Esophagus squamous epithelium (tissue), 5 donors: ENCODE measurements around the gene EVI5. TPM values are rescaled to one million over a fixed set of nuclear protein-coding genes. Genes with fewer than 3 reads are reported as not detected.

Source experiments
- DNase-seq: peaks from one replicate; lab custom pipeline; 2025; lab: John Stamatoyannopoulos, UW
- H3K27ac ChIP-seq, 4 donors: fragments of 200-600 bp; sonication (generic); one replicate each; pipeline ENCODE4 v1.5.1; 2016 to 2019; ENCODE audit warnings: mild to moderate bottlenecking in 1 of 4
- H3K27me3 ChIP-seq, 4 donors: fragments of 200-600 bp; sonication (generic); 1 replicate in 3 of 4; 2 replicates in 1 of 4; pipeline versions ENCODE4 v1.5.1 to v1.6.0; 2017 to 2021; ENCODE audit warnings: antibody characterized with exemption in 1 of 4
- H3K36me3 ChIP-seq, 3 donors: fragments of 200-600 bp; sonication (generic); one replicate each; pipeline ENCODE4 v1.5.1; 2016 to 2019
- H3K4me1 ChIP-seq, 3 donors: fragments of 200-600 bp; sonication (generic); one replicate each; pipeline ENCODE4 v1.5.1; 2017 to 2019
- H3K4me3 ChIP-seq, 4 donors: fragments of 200-600 bp; sonication (generic); 1 replicate in 3 of 4; 2 replicates in 1 of 4; pipeline ENCODE4 v1.5.1; 2016 to 2019; ENCODE audit warnings: mild to moderate bottlenecking in 2 of 4, moderate library complexity in 1 of 4
- H3K9me3 ChIP-seq, 3 donors: fragments of 200-600 bp; sonication (generic); one replicate each; pipeline ENCODE4 v1.5.1; 2016 to 2019
- POLR2A ChIP-seq, 4 donors: fragments of 450-650 bp; IDR thresholded peaks; one replicate each; pipeline ENCODE4 v1.6.1; 2017; ENCODE audit warnings: antibody characterized with exemption in 4 of 4, mild to moderate bottlenecking in 4 of 4, moderate library complexity in 3 of 4
- WGBS, 2 donors: methylation state at CpG; one replicate each; pipeline ENCODE4 v1.1.5; 2018; 5-methylcytosine and 5-hydroxymethylcytosine counted together
- intact Hi-C: fragments of 100-400 bp; cut with DNase I; formaldehyde crosslinking; loops from one replicate; pipeline ENCODE4 v1.15.0; 2022
- total RNA-seq, 4 donors: library from RNA; depleted of rRNA; stranded (reverse); fragments of >200 nt; gene quantifications; one replicate each; pipeline ENCODE4 v1.1.0, GENCODE V29; 2016
- TF ChIP-seq, protein P1 (sequence below), 6 experiments: fragments of 450-650 bp in 4 of 6; fragments of 200-600 bp in 2 of 6; sonication (generic) in 2 of 6; IDR thresholded peaks; one replicate each; pipeline ENCODE4 v1.5.1; 2016 to 2019; ENCODE audit warnings: antibody characterized with exemption in 6 of 6, mild to moderate bottlenecking in 4 of 6, moderate library complexity in 4 of 6
- donor health status: DM: yes; HTN: yes; CAD: no.

EVI5 gene
- total RNA-seq, 4 donors from 2014 or later = 5.1 to 23.7 (median 9.0) TPM

- peaks cover 43 to 61% (median 52%) of the 10 kb centered on the region in 3 donors for H3K4me1 ChIP-seq
- no peaks in the 10 kb centered on the region for H3K36me3 ChIP-seq
- H3K27me3 ChIP-seq = peaks cover 34 to 97% (median 48%) of the 10 kb centered on the region in 4 donors
- no peak overlapping the region for H3K27ac ChIP-seq
- TF ChIP-seq POLR2A (IDR thresholded peaks at IDR 0.05) = no peak
- TF ChIP-seq, protein P1, sequence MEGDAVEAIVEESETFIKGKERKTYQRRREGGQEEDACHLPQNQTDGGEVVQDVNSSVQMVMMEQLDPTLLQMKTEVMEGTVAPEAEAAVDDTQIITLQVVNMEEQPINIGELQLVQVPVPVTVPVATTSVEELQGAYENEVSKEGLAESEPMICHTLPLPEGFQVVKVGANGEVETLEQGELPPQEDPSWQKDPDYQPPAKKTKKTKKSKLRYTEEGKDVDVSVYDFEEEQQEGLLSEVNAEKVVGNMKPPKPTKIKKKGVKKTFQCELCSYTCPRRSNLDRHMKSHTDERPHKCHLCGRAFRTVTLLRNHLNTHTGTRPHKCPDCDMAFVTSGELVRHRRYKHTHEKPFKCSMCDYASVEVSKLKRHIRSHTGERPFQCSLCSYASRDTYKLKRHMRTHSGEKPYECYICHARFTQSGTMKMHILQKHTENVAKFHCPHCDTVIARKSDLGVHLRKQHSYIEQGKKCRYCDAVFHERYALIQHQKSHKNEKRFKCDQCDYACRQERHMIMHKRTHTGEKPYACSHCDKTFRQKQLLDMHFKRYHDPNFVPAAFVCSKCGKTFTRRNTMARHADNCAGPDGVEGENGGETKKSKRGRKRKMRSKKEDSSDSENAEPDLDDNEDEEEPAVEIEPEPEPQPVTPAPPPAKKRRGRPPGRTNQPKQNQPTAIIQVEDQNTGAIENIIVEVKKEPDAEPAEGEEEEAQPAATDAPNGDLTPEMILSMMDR (IDR thresholded peaks at IDR 0.05) = no peak
- H3K4me3 ChIP-seq = peak overlapping the region in 3 of 4 donors; percentile 4 to 38 (median 30)
- WGBS, 2 donors = 33% methylated on average over 19 of the region's 65 CpGs; no CpG with 5 or more reads in 1 of the 2 donors
- no peaks in the 10 kb centered on the region for H3K9me3 ChIP-seq
- DNase-seq = no peak
- intact Hi-C loops = no loop called here
Measured at GRCh38 chr1:92480813-92481598, 303.9 kb downstream of the EVI5 start.

DNA sequence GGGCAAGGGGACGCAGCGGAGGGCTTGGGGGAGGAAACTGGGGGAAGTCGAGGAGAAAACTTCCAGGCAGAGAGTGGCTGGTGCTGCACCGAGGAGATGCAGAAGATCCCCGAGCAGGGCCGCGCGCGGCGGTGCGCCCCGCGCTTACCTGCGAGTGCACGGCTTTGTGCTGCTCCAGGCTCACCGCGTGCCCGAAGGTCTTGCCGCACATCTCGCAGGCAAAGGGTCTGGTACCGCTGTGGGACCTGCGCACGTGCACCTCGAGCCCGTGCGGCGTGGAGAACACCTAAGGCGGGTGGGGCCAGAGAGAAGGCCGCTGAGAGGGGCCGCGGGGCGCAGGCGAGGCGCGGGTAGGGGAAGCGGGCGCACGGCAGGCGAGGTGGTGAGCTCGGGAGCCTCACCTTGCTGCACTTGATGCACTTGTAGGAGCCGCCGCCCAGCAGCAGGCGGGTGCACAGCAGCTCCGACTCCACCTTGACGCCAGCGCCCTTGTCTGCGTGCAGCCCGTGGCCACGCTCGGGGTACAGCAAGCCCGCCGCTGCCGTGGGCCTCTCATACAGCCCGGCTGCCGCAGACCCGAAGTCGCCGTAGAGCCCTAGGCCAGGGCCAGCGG, 304.6 kb downstream of the EVI5 start:
- 42 to 45% methylated on average over 8 to 12 of the region's 59 CpGs for WGBS, 2 donors
- H3K4me3 ChIP-seq = peak overlapping the region in 3 of 4 donors; percentile 4 to 38 (median 30)
- no peak overlapping the region for H3K27ac ChIP-seq
- no peak for DNase-seq
- H3K9me3 ChIP-seq = no peaks in the 10 kb centered on the region
- H3K27me3 ChIP-seq = peaks cover 28 to 96% (median 44%) of the 10 kb centered on the region in 4 donors
- peaks cover 36 to 54% (median 45%) of the 10 kb centered on the region in 3 donors for H3K4me1 ChIP-seq
- no peaks in the 10 kb centered on the region for H3K36me3 ChIP-seq
- TF ChIP-seq, protein P1 (IDR thresholded peaks at IDR 0.05) = no peak
- TF ChIP-seq POLR2A (IDR thresholded peaks at IDR 0.05) = no peak
- intact Hi-C loops = no loop called here

DNA sequence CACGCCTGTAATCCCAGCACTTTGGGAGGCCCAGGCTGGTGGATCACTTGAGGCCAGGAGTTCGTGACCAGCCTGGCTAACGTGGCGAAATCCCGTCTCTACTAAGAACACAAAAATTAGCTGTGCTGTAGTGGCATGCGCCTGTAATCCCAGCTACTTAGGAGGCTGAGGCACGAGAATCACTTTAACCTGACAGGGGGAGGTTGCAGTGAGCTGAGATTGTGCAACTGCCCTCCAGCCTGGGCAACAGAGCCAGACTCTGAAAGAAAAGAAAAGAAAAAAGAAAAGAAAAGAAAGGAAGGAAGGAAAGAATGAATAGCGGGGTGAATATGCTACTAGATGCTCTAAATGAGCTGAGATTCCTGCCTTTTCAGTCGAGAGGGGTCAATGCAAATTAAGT, 305.3 kb downstream of the EVI5 start:
- TF ChIP-seq, protein P1 (IDR thresholded peaks at IDR 0.05) = no peak
- TF ChIP-seq POLR2A (IDR thresholded peaks at IDR 0.05) = no peak
- WGBS, 2 donors = 78 to 86% methylated on average over 8 to 9 of the region's 9 CpGs
- H3K27me3 ChIP-seq = peaks cover 28 to 96% (median 37%) of the 10 kb centered on the region in 4 donors

GRCh38 chr1:92478393-92478792, 306.5 kb downstream of the EVI5 start:
- 78% methylated on average over 3 of the region's 3 CpGs for WGBS, 2 donors
- H3K27ac ChIP-seq = no peak overlapping the region
- peaks cover 21 to 87% (median 26%) of the 10 kb centered on the region in 4 donors for H3K27me3 ChIP-seq
- H3K9me3 ChIP-seq = no peaks in the 10 kb centered on the region
- no peaks in the 10 kb centered on the region for H3K36me3 ChIP-seq
- no peak overlapping the region for H3K4me3 ChIP-seq
- intact Hi-C loops = no loop called here
- no peak for TF ChIP-seq POLR2A (IDR thresholded peaks at IDR 0.05)
- TF ChIP-seq, protein P1 (IDR thresholded peaks at IDR 0.05) = no peak
- H3K4me1 ChIP-seq = peaks cover 16 to 35% (median 26%) of the 10 kb centered on the region in 3 donors
- DNase-seq = no peak

More for the DNA sequence above, 305.3 kb downstream of the EVI5 start:
- intact Hi-C loops = no loop called here
- H3K4me3 ChIP-seq = no peak overlapping the region
- H3K4me1 ChIP-seq = peaks cover 28 to 47% (median 38%) of the 10 kb centered on the region in 3 donors
- no peaks in the 10 kb centered on the region for H3K9me3 ChIP-seq
- no peaks in the 10 kb centered on the region for H3K36me3 ChIP-seq
- no peak for DNase-seq
- H3K27ac ChIP-seq = no peak overlapping the region
